Right lung (tissue), 5 donors: ENCODE measurements around the gene PHLPP1. TPM values are rescaled to one million over a fixed set of nuclear protein-coding genes. Genes with fewer than 3 reads are reported as not detected.
"Not testable (repeated sequence)": the region's sequence is repeated elsewhere in the genome, so short reads cannot be mapped to it uniquely, and the experiment has no call there.

Source experiments
- DNase-seq, 2 donors: peaks; one replicate each; pipeline ENCODE4 v3.0.0-alpha.2; 2013
- polyA plus RNA-seq, 5 donors: library from polyadenylated mRNA; unstranded; fragments of 120-200 nt; gene quantifications; one replicate each; pipeline versions ENCODE4 v1.2.1 to v1.2.3, GENCODE V29; 2013; ENCODE audit warnings: inconsistent platforms in 1 of 5, low replicate concordance in 1 of 5; ENCODE audit not compliant: insufficient read length in 5 of 5, insufficient read depth in 1 of 5

The PHLPP1 gene
- polyA plus RNA-seq, 5 donors, result 6.5 to 10.0 (median 9.1) TPM

DNA sequence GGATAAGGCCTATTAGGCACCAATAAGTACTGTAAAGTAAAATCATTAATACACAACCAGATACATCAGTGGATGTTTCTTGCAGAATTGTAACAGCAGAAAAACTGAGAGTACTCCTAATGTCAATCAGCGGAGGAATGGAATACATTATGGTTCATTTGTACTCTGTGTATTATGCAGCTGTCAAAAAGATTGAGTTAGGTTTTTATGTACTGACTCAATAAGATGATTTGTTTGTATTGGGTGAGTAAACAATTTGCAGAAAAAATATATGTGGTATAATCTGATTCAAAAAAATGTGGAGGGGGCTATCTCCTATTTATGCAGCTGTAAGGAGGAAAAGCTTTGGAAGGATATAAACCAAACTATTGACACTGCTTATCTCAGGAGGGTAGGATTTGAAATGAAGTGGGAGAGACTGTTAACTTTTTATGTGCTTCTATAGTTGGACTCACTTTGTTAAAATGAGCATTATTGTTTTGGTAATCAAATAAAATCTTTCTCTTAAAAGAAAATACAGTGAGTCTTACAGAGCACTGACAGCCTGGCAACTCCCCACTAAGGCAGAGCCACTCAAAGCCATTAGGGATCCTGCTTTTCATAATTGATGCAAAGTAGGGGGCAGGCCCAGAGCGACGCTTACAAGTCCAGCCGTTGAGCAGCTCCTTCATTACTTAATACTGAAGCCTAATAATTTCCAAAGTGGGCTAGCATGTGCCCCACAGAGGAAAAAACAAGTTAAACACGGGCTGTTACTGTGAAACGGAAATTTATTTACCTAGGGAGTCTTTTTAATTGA lies 168.8 kb downstream of the PHLPP1 start:
- DNase-seq, result no peak

DNA sequence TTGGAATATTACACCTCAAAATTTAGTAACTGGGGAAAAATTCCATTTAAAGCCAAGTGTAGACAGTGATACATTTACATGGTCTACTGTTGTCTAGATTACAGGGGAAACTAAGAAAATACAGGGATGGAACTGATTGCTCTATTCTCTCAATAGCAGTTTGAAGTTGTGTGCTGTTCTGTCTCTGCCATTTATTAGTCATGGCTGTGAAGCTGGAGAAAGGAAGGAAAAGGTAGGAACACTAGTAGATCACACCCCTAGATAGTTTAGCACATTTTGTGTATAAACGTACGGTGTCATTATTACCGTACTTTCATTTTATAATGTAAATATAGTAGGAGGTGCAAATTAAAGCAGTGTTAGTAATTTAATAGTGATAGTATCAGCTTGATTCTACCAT lies 170.5 kb downstream of the PHLPP1 start:
- DNase-seq, result no peak

GRCh38 chr18:62894681-62895390 lies 179.5 kb downstream of the PHLPP1 start:
- DNase-seq, result no peak

GRCh38 chr18:62897153-62897552 lies 181.8 kb downstream of the PHLPP1 start:
- DNase-seq, result no peak

- no peak for DNase-seq
Measured at GRCh38 chr18:62898359-62898758, 183.0 kb downstream of the PHLPP1 start.

GRCh38 chr18:62899534-62899933 lies 184.2 kb downstream of the PHLPP1 start:
- DNase-seq, result no peak

GRCh38 chr18:62900132-62900883 lies 185.0 kb downstream of the PHLPP1 start:
- DNase-seq, result no peak

GRCh38 chr18:62902776-62903175 lies 187.4 kb downstream of the PHLPP1 start:
- DNase-seq, result no peak

- no peak for DNase-seq
Measured at GRCh38 chr18:62904396-62905285, 189.3 kb downstream of the PHLPP1 start.

GRCh38 chr18:62912885-62913284 lies 197.5 kb downstream of the PHLPP1 start:
- no peak for DNase-seq

DNA sequence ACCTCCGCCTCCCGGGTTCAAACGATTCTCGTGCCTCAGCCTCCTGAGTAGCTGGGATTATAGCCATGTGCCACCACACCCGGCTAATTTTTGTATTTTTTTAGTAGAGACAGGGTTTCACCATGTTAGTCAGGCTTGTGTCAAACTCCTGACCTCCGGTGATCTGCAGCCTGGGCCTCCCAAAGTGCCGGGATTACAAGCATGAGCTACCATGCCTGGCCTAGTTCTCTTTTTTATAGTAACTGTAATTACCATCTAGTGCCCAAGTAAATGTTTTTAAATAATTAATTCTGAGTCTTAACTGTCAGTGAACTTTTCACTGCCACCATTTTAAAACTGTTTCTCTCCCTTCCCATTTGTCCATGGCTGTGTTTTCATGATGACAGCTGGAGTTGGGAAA lies 198.5 kb downstream of the PHLPP1 start:
- DNase-seq, result not testable (repeated sequence)

DNA sequence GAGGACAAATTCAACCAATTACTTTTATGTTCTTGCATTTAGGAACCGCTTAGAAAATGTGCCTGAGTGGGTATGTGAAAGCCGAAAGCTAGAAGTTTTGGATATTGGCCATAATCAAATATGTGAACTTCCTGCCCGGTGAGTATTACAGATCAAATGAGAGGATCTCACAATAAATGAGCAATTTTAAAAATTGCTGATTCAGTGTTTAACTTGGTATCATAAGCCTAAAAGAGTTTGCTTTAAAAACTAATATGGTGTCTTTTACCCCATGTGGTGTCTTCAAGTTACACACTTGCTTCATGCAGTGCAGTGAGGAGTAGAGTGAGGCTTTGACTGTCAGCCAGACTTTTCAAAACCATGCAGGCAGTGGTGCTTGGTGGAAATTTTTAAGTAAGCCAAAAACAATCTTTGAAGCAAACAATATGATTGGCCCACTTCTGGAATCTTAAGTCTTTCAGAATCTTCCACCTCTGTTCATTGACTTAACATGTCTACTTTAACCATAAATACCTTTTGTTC lies 199.6 kb downstream of the PHLPP1 start:
- no peak for DNase-seq

- DNase-seq, result no peak
Measured at GRCh38 chr18:62918361-62918760, 203.0 kb downstream of the PHLPP1 start.

GRCh38 chr18:62919109-62919838 lies 203.9 kb downstream of the PHLPP1 start:
- DNase-seq, result no peak

DNA sequence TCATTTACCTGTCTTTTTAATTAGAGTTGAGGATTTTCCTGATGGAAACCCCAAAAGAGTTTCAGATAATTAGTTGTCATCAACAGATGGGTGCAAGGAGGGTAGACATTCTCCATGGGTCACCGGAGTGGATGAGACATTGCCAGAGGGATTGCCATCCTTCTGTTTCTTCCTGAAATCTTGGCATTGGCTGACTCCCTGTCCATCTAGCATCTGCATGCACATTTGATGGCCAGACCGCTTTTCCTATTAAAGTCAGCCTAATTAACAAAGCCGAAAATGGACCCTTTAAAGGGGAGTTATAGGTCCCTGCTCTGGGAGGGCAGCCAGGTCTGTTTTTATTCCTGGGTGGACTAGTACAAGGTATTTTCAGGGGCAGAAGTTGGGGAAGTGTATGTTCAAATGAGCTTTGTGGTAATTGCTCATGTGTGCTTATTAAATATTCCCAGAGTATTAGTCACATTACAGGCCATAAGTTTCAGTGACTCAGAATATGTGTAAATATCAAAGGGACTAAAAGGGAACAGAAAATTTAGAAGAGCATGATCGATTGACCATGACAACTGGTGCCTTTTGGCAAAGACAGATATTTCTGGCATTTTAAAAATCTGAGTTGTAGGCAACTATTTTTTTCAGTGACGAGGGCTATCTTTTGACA lies 209.8 kb downstream of the PHLPP1 start:
- DNase-seq, result no peak

GRCh38 chr18:62928326-62928725 lies 213.0 kb downstream of the PHLPP1 start:
- no peak for DNase-seq

DNA sequence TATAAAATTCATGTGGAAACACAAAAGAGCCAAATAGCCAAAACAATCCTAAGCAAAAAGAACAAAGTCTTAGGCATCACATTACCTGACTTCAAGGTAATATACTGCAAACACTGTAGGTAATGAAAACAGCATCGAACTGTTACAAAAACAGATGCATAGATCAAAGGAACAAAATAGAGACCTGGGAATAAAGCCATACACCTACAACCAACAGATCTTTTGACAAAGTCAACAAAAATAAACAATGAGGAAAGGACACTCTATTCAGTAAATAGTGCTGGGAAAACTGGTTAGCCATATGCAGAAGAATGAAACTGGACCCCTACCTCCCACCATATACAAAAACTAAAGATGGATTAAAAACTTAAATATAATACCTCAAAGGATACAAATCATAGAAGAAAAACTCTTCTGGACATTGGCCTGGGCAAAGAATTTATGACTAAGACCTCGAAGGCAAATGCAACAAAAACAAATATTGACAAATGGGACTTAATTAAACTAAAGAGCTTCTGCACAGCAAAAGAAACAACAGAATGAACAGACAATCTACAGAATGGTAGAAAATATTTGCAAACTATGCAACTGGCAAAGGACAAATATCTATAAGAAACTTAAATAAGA lies 218.0 kb downstream of the PHLPP1 start:
- DNase-seq, result no peak

- no peak for DNase-seq
Measured at GRCh38 chr18:62935994-62936393, 220.7 kb downstream of the PHLPP1 start.

DNA sequence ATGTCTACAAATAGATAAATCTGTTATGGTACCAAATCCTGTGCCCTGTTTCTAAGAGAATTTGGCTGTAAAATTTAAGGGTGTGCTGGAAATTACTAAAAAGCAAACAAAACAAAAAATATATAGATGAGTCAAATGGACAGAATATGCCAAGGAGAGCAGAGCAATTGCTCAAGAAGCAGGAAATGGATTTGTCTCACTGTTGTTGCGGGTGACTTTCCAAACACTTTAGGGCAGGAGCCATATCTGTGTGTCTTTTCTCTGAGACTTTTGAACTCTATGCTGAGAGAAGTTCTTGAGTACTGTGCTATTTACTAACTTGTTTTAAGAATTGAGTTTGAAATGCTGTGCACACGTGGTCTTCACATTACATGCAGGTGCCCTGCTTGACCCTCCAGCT lies 221.7 kb downstream of the PHLPP1 start:
- DNase-seq, result no peak

- DNase-seq, result no peak
Measured at GRCh38 chr18:62938006-62938405, 222.7 kb downstream of the PHLPP1 start.
